ENCODE measurements around the gene KLHL26.

DNA sequence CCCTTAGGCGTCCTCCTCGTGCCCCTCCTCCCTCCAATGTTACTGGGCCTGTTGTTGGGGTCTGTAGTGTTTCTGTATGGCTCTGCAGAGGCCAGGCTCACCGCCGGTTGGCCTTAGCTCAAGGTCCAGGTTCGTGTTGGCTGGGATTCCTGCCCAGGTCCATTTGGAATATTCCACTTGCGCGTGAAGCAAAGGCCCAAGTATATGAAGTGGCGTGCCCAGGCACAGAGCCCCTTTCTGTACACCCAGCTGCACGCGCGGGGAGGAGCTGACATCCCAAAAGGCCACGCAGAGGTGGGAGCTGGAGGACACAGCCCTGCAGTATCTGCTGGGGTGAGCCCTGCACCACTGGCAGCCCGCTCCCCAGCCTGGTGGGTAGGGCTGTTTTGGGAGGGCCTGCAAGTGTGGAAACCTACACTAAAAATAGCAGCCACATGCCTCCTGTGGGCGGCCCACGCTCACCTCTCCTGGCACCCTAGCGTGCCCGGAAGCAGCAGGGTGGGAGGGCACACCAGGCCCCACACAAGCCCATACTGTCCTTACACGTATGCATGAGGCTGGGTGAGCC, 76.8 kb downstream of the KLHL26 start:
- TF ChIP-seq, protein P1, sequence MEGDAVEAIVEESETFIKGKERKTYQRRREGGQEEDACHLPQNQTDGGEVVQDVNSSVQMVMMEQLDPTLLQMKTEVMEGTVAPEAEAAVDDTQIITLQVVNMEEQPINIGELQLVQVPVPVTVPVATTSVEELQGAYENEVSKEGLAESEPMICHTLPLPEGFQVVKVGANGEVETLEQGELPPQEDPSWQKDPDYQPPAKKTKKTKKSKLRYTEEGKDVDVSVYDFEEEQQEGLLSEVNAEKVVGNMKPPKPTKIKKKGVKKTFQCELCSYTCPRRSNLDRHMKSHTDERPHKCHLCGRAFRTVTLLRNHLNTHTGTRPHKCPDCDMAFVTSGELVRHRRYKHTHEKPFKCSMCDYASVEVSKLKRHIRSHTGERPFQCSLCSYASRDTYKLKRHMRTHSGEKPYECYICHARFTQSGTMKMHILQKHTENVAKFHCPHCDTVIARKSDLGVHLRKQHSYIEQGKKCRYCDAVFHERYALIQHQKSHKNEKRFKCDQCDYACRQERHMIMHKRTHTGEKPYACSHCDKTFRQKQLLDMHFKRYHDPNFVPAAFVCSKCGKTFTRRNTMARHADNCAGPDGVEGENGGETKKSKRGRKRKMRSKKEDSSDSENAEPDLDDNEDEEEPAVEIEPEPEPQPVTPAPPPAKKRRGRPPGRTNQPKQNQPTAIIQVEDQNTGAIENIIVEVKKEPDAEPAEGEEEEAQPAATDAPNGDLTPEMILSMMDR (IDR thresholded peaks at IDR 0.05) = no peak
- no peak for TF ChIP-seq POLR2A (IDR thresholded peaks at IDR 0.05)

Measured in thyroid gland (tissue), 4 donors.